ENCODE results near the gene SS18L1.

The SS18L1 gene

DNA sequence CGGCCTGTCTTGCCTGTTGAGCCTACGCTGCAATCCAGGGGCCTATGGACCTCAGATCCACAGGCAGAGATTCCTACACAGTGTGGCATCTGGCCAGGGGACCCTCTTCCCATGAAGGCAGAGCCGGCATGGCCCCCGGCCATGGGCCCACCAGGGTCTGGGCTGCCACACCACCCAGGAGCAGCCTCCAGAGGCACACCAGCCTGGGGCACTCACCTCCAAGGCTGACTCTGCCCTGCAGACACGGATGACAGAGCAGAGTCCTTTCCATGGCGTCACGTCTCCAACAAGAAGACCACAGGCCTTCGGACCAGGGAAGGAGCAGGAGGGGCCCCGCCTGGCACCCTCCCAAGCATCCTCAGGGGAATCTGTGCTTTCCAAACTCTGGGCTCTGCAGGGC, 80.0 kb downstream of the SS18L1 start:
- no peak for DNase-seq
- Histone ChIP-seq H3K4me1 (ENCODE audit: control extremely low read depth in 1 of 4, control insufficient read depth in 4 of 4, insufficient read depth in 4 of 4, low read length in 3 of 4) (peaks cover 0 to 19% (median 14%) of the 10 kb centered on the region in 4 experiments), H3K27ac (ENCODE audit: insufficient read depth in 1 of 2, low read depth in 1 of 2, low read length in 2 of 2, poor library complexity in 1 of 2, severe bottlenecking in 2 of 2) (no peak overlapping the region), H3K9me3 (ENCODE audit: control extremely low read depth in 1 of 5, control insufficient read depth in 4 of 5, insufficient read depth in 2 of 5, low read depth in 1 of 5, low read length in 4 of 5) (no peaks in the 10 kb centered on the region), H3K36me3 (ENCODE audit: control insufficient read depth in 4 of 4, insufficient read depth in 4 of 4, low read length in 3 of 4) (no peaks in the 10 kb centered on the region), H3K27me3 (replicated peaks in 2 of 5; ENCODE audit: control insufficient read depth in 4 of 5, insufficient read depth in 5 of 5, low read length in 4 of 5) (peaks cover 0 to 87% (median 16%) of the 10 kb centered on the region in 5 experiments), H3K4me3 (ENCODE audit: control insufficient read depth in 1 of 7, extremely low read depth in 1 of 7, insufficient read depth in 4 of 7, low read depth in 2 of 7, low read length in 6 of 7) (no peak overlapping the region)
- ChIA-PET CTCF (no interaction called here), POLR2A (interaction anchor here (0.6 kb wide), 1 partner anchor 47 kb away, joined by 4 read pairs; no protein-coding TSS in a partner anchor)
- WGBS (ENCODE audit: insufficient coverage): 89% methylated on average over 9 of the region's 9 CpGs

DNA sequence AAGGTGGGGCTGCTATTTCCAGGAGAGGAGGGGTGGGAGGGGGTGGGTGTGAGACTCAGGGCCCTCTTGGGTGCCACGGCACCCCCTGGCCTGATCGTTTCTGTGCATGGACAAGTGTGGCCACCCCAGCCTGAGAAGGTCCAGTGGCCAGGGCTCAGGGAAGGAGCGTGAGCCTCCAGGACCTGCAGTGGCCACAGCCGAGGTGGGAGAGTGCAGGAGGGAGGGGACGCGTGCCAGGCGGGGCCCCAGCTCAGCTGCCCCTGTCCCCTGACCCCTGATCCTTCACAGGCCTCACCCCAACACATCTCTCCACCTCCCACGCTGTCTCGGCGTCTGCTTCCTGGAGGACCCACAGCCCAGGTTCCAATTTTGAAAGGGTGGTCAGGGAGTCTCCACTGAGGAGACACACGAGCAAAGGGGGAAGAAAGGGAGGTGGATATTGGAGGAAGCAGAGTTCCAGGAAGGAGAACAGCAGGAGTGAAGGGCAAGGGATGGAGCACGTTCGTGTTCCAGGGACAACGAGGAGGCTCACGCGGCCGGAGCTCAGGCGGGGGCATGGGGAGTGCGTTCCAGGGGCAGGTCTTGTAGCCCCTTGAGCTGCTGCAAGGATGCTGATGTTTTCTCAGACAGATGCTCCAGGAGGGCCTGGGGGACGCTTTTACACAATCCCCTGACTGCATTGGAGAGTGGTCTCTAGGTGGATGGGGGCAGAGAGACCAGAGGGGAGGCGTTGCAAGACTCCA, 80.7 kb downstream of the SS18L1 start:
- no peaks in the 10 kb centered on the region for H3K9me3 ChIP-seq (ENCODE audit: control extremely low read depth in 1 of 5, control insufficient read depth in 4 of 5, insufficient read depth in 2 of 5, low read depth in 1 of 5, low read length in 4 of 5)
- POLR2A ChIA-PET: no interaction called here
- no peak overlapping the region for H3K27ac ChIP-seq (ENCODE audit: insufficient read depth in 1 of 2, low read depth in 1 of 2, low read length in 2 of 2, poor library complexity in 1 of 2, severe bottlenecking in 2 of 2)
- no peak for DNase-seq
- CTCF ChIA-PET: interaction anchor here (1.1 kb wide), 1 partner anchor 78 kb away, joined by 3 read pairs; the partner anchor contains the start of gene ADRM1
- H3K27me3 ChIP-seq (replicated peaks in 2 of 5; ENCODE audit: control insufficient read depth in 4 of 5, insufficient read depth in 5 of 5, low read length in 4 of 5): peaks cover 0 to 83% (median 12%) of the 10 kb centered on the region in 5 experiments
- no peak overlapping the region for H3K4me3 ChIP-seq (ENCODE audit: control insufficient read depth in 1 of 7, extremely low read depth in 1 of 7, insufficient read depth in 4 of 7, low read depth in 2 of 7, low read length in 6 of 7)
- no peaks in the 10 kb centered on the region for H3K36me3 ChIP-seq (ENCODE audit: control insufficient read depth in 4 of 4, insufficient read depth in 4 of 4, low read length in 3 of 4)
- WGBS (ENCODE audit: insufficient coverage): 78% methylated on average over 10 of the region's 21 CpGs
- H3K4me1 ChIP-seq (ENCODE audit: control extremely low read depth in 1 of 4, control insufficient read depth in 4 of 4, insufficient read depth in 4 of 4, low read length in 3 of 4): peaks cover 0 to 19% (median 13%) of the 10 kb centered on the region in 4 experiments

DNA sequence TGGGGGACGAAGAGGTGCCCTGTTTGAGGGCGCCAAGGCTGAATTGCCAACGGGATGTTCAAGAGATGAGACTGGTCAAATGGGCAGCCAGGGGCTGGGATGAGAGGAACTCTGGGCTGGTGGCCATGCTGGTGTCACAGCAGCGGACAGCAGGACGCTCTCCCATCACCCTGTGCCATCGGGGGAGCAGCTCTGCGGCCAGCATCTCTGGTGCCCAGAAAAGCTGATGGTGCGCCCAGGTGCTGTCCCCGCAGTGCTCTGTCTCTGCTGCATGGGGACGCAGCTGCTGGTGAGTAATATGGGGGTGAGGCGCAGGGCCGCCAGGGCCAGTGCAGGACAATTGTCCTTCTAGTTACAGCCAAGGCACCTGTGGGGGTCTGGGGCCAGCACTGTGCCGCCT, 81.5 kb downstream of the SS18L1 start:
- POLR2A ChIA-PET: no interaction called here
- Histone ChIP-seq H3K27me3 (replicated peaks in 2 of 5; ENCODE audit: control insufficient read depth in 4 of 5, insufficient read depth in 5 of 5, low read length in 4 of 5) (peaks cover 0 to 79% (median 11%) of the 10 kb centered on the region in 5 experiments), H3K9me3 (ENCODE audit: control extremely low read depth in 1 of 5, control insufficient read depth in 4 of 5, insufficient read depth in 2 of 5, low read depth in 1 of 5, low read length in 4 of 5) (no peaks in the 10 kb centered on the region), H3K4me3 (ENCODE audit: control insufficient read depth in 1 of 7, extremely low read depth in 1 of 7, insufficient read depth in 4 of 7, low read depth in 2 of 7, low read length in 6 of 7) (no peak overlapping the region), H3K36me3 (ENCODE audit: control insufficient read depth in 4 of 4, insufficient read depth in 4 of 4, low read length in 3 of 4) (no peaks in the 10 kb centered on the region), H3K27ac (ENCODE audit: insufficient read depth in 1 of 2, low read depth in 1 of 2, low read length in 2 of 2, poor library complexity in 1 of 2, severe bottlenecking in 2 of 2) (no peak overlapping the region), H3K4me1 (ENCODE audit: control extremely low read depth in 1 of 4, control insufficient read depth in 4 of 4, insufficient read depth in 4 of 4, low read length in 3 of 4) (peaks cover 0 to 13% (median 8%) of the 10 kb centered on the region in 4 experiments)
- DNase-seq: no peak
- CTCF ChIA-PET: interaction anchor here (0.7 to 1.1 kb wide), 2 partner anchors 13 to 77 kb away, joined by 3 read pairs; partner anchors contain the start of gene ADRM1
- WGBS (ENCODE audit: insufficient coverage): 94% methylated on average over 12 of the region's 13 CpGs

- Histone ChIP-seq H3K27ac (ENCODE audit: insufficient read depth in 1 of 2, low read depth in 1 of 2, low read length in 2 of 2, poor library complexity in 1 of 2, severe bottlenecking in 2 of 2) (no peak overlapping the region), H3K27me3 (replicated peaks in 2 of 5; ENCODE audit: control insufficient read depth in 4 of 5, insufficient read depth in 5 of 5, low read length in 4 of 5) (peaks cover 0 to 71% (median 11%) of the 10 kb centered on the region in 5 experiments), H3K36me3 (ENCODE audit: control insufficient read depth in 4 of 4, insufficient read depth in 4 of 4, low read length in 3 of 4) (no peaks in the 10 kb centered on the region), H3K4me3 (ENCODE audit: control insufficient read depth in 1 of 7, extremely low read depth in 1 of 7, insufficient read depth in 4 of 7, low read depth in 2 of 7, low read length in 6 of 7) (no peak overlapping the region), H3K9me3 (ENCODE audit: control extremely low read depth in 1 of 5, control insufficient read depth in 4 of 5, insufficient read depth in 2 of 5, low read depth in 1 of 5, low read length in 4 of 5) (no peaks in the 10 kb centered on the region), H3K4me1 (ENCODE audit: control extremely low read depth in 1 of 4, control insufficient read depth in 4 of 4, insufficient read depth in 4 of 4, low read length in 3 of 4) (peaks cover 0 to 5% (median 3%) of the 10 kb centered on the region in 4 experiments)
- no peak for DNase-seq
- 91% methylated on average over 16 of the region's 17 CpGs for WGBS (ENCODE audit: insufficient coverage)
- ChIA-PET POLR2A (no interaction called here), CTCF (no interaction called here)
Measured at GRCh38 chr20:62225820-62226635, 82.5 kb downstream of the SS18L1 start.

- DNase-seq: no peak
- no peak overlapping the region for H3K27ac ChIP-seq (ENCODE audit: insufficient read depth in 1 of 2, low read depth in 1 of 2, low read length in 2 of 2, poor library complexity in 1 of 2, severe bottlenecking in 2 of 2)
- 85% methylated on average over 23 of the region's 24 CpGs for WGBS (ENCODE audit: insufficient coverage)
- no peaks in the 10 kb centered on the region for H3K36me3 ChIP-seq (ENCODE audit: control insufficient read depth in 4 of 4, insufficient read depth in 4 of 4, low read length in 3 of 4)
- peaks cover 0 to 62% (median 5%) of the 10 kb centered on the region in 5 experiments for H3K27me3 ChIP-seq (replicated peaks in 2 of 5; ENCODE audit: control insufficient read depth in 4 of 5, insufficient read depth in 5 of 5, low read length in 4 of 5)
- no peaks in the 10 kb centered on the region for H3K4me1 ChIP-seq (ENCODE audit: control extremely low read depth in 1 of 4, control insufficient read depth in 4 of 4, insufficient read depth in 4 of 4, low read length in 3 of 4)
- POLR2A ChIA-PET: no interaction called here
- no peaks in the 10 kb centered on the region for H3K9me3 ChIP-seq (ENCODE audit: control extremely low read depth in 1 of 5, control insufficient read depth in 4 of 5, insufficient read depth in 2 of 5, low read depth in 1 of 5, low read length in 4 of 5)
- H3K4me3 ChIP-seq (ENCODE audit: control insufficient read depth in 1 of 7, extremely low read depth in 1 of 7, insufficient read depth in 4 of 7, low read depth in 2 of 7, low read length in 6 of 7): no peak overlapping the region
- CTCF ChIA-PET: no interaction called here
Measured at GRCh38 chr20:62226707-62227590, 83.4 kb downstream of the SS18L1 start.

DNA sequence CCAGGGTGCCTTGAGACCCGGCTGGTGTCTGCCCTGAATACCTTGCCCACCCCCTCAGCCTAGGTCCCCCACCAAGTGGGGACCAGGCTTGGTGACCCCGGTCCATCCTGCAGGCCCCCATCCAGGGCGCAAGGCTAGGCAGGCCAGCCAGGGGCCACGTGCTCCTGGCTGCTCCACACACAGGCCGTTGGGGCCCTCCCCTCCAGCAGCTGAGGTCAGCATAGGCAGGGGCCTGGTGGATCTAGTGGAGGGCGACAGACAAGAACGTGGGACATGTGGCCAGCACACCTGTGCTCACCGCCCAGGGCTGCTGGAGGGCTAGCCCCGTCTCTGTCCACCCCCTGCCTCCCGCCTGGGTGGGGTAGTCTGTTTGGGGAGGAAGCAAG, 84.0 kb downstream of the SS18L1 start:
- 73% methylated on average over 8 of the region's 10 CpGs for WGBS (ENCODE audit: insufficient coverage)
- no peak overlapping the region for H3K4me3 ChIP-seq (ENCODE audit: control insufficient read depth in 1 of 7, extremely low read depth in 1 of 7, insufficient read depth in 4 of 7, low read depth in 2 of 7, low read length in 6 of 7)
- ChIA-PET CTCF (no interaction called here), POLR2A (no interaction called here)
- H3K27ac ChIP-seq (ENCODE audit: insufficient read depth in 1 of 2, low read depth in 1 of 2, low read length in 2 of 2, poor library complexity in 1 of 2, severe bottlenecking in 2 of 2): no peak overlapping the region
- DNase-seq: no peak
- no peaks in the 10 kb centered on the region for H3K36me3 ChIP-seq (ENCODE audit: control insufficient read depth in 4 of 4, insufficient read depth in 4 of 4, low read length in 3 of 4)
- peaks cover 0 to 55% (median 5%) of the 10 kb centered on the region in 5 experiments for H3K27me3 ChIP-seq (replicated peaks in 2 of 5; ENCODE audit: control insufficient read depth in 4 of 5, insufficient read depth in 5 of 5, low read length in 4 of 5)
- no peaks in the 10 kb centered on the region for H3K9me3 ChIP-seq (ENCODE audit: control extremely low read depth in 1 of 5, control insufficient read depth in 4 of 5, insufficient read depth in 2 of 5, low read depth in 1 of 5, low read length in 4 of 5)
- no peaks in the 10 kb centered on the region for H3K4me1 ChIP-seq (ENCODE audit: control extremely low read depth in 1 of 4, control insufficient read depth in 4 of 4, insufficient read depth in 4 of 4, low read length in 3 of 4)
